Muscle of back (tissue), 11 donors: Measurements from ENCODE around the gene LMBR1L. TPM values are rescaled to one million over a fixed set of nuclear protein-coding genes. Genes with fewer than 3 reads are reported as not detected.
"Not testable (repeated sequence)": the region's sequence is repeated elsewhere in the genome, so short reads cannot be mapped to it uniquely, and the experiment has no call there.

Experiments used
- DNase-seq, 3 donors: peaks; one replicate each; pipeline versions ENCODE4 v3.0.0 to v3.0.0-alpha.2; 2013
- polyA plus RNA-seq, 10 donors: library from polyadenylated mRNA; unstranded; fragments of 120-200 nt; gene quantifications; one replicate each; pipeline ENCODE4 v1.2.1, GENCODE V29; 2013; ENCODE audit not compliant: insufficient read length in 10 of 10

The LMBR1L gene
- polyA plus RNA-seq, 10 donors: 30.8 to 77.7 (median 36.1) TPM

DNA sequence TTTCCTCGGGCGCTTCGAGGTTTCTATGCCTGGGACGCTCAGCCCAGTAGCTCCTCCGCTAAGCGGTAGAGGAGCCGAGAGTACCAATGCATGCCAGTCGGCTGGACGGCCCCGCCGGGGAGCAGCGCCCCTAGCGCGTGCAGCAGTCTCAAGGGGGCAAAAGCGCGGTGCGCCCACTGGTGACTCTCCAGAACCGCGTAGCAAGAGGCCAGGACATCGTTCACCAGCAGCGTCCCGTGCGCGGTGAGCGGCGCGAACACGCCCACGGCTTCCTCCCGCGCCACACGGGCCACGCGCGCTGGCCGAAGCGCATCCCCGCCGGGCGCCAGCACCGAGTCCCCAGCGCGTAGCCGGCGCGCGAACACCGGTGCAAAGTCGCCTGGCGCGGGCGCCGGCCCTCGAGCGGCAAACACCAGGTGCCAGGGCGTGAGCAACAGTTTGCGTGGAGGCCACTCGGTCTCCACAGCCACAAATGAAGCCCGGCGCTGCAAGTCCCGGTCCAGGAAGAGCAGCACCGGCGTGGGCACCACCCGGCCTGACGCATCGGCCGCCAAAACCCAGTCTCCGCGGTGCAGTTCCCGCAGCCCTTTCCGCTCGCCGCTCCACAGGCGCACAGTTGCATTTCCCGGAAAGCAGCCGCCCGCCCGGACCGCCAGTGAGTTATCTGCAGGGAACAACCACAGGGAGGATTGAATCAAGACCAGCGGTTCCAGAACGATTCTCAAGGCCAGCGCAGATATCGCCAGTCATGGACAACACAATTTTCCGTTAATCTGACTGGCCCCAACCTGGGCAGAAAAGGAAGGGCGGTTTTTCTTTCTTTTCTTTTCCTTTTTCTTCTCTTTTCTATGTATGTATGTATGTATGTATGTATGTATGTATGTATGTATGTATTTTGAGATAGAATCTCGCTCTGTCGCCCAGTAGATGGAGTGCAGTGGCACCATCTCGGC is 20.6 kb downstream of the LMBR1L start:
- peak in 2 of 3 donors; percentile 55 to 76 for DNase-seq

DNA sequence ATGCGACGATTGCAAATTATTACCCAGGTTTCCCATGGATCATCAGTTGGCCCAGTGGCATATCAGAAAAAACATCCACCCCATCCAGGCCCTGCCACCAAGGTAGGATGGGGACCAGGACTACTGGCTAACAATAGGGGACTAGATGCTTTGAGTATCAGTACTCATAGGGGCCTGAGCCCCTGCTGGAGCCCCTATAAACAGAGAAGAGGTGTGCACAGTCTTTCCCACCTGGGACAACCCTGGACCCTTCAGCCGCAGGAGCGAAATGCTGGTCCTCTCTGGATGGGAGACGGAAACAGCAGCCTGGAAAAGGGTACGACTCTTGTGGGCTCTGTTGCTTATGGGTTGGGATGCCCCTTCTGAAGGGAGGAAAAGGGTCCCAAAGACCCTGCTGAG is 21.7 kb downstream of the LMBR1L start:
- DNase-seq: no peak

DNA sequence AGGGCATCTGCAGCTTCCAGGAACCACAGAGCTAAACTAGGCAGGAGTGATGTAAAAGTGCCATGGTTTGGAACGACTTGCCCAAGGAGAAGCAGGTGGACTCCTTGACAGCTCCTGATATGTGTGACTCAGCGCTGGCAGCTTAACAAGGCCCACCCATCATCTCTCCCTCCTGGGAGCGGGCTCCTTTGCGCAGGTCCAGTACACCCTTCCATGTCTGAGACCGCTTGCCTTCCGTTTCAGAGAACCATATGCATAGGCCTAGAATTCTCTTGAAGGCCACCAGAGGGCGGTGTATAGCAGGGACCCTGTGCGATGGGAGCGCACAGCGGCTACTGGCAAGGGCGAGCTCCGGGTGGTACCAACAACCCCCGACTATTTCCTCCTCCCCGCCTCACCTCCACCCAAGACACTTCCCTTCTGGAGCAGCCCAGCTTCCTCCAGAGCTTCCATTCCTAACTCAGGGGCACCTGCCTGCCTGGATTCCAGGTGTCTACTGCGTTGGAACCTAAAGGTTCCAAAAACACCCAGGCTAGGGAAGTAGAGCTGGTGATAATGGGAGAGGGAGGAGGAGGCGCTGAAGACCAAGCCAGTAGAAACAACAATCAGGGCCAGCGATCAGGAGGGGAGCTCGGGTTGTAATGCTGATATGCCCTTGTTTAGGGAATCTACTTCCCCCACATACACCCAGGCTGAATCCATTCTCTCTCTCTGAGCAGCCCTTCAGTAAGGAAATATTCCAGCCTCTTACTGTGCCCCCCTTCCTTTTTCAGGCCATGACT is 22.3 kb downstream of the LMBR1L start:
- peak; percentile 81 to 93 (median 85) for DNase-seq

- no peak for DNase-seq
Measured at GRCh38 chr12:49086116-49086515, 24.5 kb downstream of the LMBR1L start.

GRCh38 chr12:49084438-49084837 is 26.2 kb downstream of the LMBR1L start:
- DNase-seq: no peak

- peak in 1 of 3 donors; percentile 74 for DNase-seq
Measured at GRCh38 chr12:49079793-49080192, 30.9 kb downstream of the LMBR1L start.

- DNase-seq: no peak
Measured at GRCh38 chr12:49070971-49071370, 39.7 kb downstream of the LMBR1L start.

DNA sequence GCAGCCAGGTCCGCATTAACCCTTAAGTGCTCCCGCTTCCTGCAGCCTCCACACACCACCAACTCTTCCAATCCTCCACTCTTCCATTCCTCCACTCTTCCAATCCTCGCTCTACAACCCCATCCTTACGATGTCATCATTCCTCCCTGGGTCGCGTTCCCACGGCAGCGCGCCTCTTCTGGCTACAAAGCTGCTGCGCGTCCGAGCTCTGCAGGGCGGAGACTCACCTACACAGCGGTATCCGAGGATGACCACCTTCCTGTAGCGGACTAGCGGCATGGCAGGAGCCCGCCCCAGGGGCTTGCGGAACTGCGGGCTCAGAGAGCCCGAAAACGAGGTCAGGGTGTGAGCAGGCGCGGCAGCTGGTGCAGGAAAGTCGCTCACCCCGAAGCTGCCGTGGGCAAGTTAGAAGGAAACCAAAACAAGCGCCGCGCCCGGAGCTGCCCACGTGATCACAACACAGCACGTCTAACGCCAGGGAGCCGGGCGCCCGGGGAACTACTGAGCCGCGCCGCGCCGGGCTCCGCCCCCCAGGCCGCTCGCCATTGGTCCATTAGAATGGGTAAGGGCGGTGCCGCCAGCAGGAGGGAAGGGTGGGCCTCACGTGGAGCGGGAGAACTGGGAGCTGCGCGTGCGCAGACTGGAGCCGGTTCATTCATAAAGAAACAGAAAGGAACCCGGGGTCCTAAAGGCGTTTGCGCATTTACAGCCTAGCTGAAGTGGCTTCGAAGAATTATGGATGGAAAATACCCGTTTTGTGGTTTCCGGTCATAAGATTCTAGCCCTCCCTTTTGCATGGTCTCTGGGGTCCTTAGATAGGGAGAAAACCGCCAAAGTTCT is 40.9 kb downstream of the LMBR1L start, which contains the start of gene RHEBL1:
Gene RHEBL1, minus strand, starts transcription at position 473 of the 840 bp plus-strand sequence. Its CDS starts 194 bp downstream, at position 279.
- peak; percentile 96 to 98 (median 97) for DNase-seq

- DNase-seq: no peak
Measured at GRCh38 chr12:49068879-49069506, 41.7 kb downstream of the LMBR1L start.

GRCh38 chr12:49066120-49066519 is 44.5 kb downstream of the LMBR1L start:
- no peak for DNase-seq

- no peak for DNase-seq
Measured at GRCh38 chr12:49064767-49065152, 45.9 kb downstream of the LMBR1L start.

DNA sequence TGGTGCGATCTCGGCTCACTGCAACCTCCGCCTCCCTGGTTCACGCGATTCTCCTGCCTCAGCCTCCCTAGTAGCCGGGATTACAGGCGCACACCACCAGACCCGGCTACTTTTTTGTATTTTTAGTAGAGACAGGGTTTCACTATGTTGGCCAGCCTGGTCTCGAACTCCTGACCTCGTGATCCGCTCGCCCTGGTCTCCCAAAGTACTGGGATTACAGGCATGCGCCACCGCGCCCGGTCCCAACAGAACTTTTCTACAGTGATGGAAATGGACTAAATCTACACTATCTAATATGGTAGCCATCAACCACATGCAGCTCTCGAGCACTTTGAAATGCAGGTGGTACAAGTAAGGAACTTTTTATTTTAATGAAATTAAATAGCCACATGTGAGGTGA is 48.7 kb downstream of the LMBR1L start:
- not testable (repeated sequence) for DNase-seq

DNA sequence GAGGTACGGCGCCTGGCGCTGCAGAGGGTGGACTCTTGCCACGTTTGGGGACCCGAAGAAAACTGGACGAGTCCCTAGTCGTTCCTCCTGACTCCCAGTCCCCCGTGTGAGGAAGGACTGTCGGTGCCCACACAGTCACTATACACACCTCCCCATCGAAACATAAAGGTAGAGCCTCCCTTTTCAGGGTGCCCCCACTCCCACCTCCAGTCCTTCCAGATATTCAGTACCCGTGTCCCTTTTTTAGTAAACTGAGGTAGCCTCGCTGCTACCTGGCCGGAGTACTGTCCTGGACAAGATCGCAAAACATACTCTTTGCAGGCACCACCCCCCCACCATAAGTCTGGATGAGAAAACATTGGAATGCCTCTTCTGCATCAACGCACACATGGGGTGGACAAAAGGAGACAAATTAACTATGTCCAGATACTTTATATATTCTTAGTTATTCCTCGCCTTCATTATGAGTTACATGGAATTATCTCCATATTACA is 49.4 kb downstream of the LMBR1L start:
- DNase-seq: no peak

DNA sequence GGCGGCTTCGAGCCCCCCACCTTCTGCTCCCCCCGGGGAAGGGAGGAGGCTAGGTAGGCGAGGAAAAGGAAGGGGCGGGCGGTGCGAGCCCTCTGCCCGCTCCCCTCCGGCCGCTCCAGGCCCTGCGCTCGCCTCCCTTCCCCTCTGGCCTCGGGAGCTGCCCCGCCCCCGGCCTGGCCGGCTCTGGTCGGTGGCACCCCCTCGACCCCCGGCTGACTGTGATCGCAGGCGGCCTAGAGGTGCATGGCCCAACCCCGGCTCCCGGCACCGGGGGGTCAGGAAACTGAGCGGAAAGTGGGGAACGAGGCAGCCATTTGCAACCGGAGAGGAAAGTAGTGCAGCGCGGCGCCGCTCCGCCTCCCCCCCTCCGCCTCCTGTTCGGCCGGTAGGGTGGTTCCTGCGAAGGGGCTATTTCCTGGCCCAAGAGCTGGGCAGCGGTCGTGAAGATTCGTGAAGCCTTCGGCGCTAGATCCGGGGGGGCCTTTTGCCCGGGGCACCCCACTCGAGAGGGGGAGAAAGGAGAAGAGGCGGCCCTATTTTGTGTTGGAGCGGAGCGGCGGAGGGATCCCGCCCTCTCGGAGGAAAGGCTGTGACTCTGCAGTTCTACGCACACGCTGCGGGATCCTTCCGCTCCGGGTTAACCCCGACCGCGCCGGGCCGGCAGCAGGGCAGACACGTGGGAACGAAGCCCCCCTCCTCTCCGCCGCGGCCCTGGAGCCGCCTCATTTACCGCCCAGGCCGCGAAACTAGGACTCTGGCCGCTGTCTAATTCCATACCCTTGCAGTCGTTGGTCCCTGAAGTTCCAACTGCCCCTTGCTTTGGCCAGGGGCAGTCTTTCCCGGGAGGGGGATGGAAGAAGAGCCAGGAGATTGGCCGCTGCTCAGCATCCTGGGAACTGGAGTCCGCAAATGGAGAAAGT is 50.1 kb downstream of the LMBR1L start, which contains the start of gene KMT2D:
Gene KMT2D, minus strand, starts transcription at position 558 of the 920 bp plus-strand sequence. CDS start 5,470 bp downstream, outside the sequence.
- peak; percentile 94 to 99 (median 96) for DNase-seq

DNA sequence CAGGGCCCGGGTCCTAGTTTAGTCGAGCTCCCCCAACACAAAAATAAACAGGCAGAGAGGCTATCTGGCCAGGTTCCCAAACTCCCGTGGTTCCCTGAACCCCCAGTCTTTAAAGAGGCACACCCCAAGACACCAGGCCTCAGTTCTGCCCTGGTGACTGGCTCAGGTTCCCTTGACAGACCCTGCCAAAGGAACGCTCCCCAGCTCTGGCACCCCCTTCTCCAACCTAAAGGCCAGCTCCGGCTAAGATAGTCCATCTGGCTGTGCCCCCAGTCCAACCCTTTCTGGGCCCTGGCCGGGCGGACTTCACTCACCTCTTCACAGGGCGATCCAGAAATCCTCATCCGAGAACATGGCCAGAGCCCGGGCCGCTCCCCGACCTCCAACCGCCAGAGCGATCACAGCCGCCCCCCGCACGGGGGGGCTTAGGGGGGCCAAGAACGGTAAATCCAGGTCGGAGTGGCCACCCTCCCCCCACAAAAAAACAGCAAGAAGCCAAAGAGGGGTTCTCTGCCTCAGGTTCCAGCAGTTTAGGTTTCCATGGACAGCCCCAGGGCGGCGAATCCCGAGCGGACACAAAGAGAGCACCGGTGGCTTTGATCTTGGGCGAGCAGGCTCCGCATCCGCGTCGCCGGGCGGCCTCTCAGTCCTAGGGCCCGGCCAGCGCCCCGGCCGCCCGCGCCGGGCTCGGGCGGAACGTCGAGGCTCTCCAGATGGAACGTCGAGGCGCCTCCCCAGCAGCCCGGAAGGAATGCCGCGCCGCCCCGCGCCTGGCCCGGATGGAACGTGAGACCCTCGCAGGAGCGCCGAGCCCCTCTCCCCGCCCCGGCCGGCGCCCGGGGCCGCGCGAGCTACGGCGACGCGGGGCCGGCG is 51.1 kb downstream of the LMBR1L start:
- peak in 2 of 3 donors; percentile 42 to 55 for DNase-seq

GRCh38 chr12:49059045-49059298 is 51.7 kb downstream of the LMBR1L start:
- no peak for DNase-seq

- DNase-seq: no peak
Measured at GRCh38 chr12:49058366-49059044, 52.1 kb downstream of the LMBR1L start.

- no peak for DNase-seq
Measured at GRCh38 chr12:49057888-49058287, 52.8 kb downstream of the LMBR1L start.
